Measurements from ENCODE around the gene FCSK.

GRCh38 chr16:70438585-70438968 is 15.8 kb upstream of the FCSK start:
- TF ChIP-seq CTCF (IDR thresholded peaks at IDR 0.05), result no peak
- TF ChIP-seq POLR2A (IDR thresholded peaks at IDR 0.05), result no peak

Measured in testis (tissue), 2 donors.